GM19328 (cell line): ENCODE data around the gene RYR2.
A peak's percentile ranks its signal among the peaks of the same experiment; 100 is the strongest.

Experiments used
- ATAC-seq: cut with Tn5 transposase; IDR thresholded peaks from one replicate; pipeline ENCODE4 v1.9.1; 2021; ENCODE audit warnings: mild to moderate bottlenecking, moderate library complexity; ENCODE audit not compliant: unreplicated experiment

Gene RYR2

DNA sequence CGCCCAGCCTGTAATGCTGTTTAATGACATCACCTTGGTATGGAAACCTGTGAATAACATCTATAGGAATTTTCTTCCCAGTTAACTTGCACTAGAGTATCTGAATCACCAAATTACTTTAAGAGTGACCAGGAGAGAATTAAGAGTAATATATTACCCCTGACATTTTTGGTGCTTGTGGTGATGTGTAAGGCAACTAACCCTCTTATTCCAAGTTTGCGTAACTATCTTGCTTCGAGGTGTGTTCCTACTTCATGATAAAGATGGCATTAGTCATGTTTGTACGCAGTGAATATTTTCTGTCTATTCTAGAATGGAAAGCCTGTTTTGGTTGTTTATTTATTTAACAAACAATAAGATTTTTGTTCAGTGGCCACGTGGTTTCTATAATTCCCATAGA is 717.4 kb downstream of the RYR2 start:
- ATAC-seq: no peak

DNA sequence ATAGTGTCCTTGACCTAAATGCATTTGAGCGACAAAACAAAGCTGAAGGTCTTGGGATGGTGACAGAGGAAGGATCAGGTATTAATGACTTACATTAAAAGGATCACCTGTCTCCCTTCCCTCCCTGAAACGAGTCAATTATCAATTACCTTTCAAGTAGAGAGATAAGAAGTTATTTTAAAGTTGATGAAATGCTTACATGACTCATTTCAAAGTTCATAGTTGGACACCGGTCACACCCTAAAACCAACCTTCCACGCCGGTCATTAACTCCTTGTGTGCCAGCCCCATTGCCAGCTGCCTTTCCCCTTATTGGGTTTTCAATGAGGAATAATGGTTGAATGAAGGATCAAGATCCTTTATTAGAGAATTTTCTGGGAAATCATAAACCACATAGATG is 719.0 kb downstream of the RYR2 start:
- ATAC-seq: no peak

GRCh38 chr1:237763137-237763536 is 721.2 kb downstream of the RYR2 start:
- no peak for ATAC-seq

DNA sequence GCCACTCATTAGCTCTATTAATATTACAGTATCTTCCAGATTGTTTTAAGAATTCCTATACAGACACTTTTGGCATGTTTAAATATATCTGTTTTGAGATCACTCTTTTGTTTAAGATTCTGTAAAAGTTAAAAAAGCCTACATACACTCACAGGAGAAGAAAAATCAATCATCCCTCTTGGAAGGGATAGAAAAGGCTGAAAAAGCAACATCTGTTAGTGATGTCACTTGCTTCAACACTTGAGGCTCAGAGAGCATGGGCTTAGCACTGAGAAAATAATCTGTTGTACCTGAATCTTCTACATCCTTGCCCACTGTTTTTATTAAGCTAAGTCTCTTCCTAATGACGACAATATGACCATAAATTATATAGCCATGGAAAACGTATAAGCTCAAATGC is 721.8 kb downstream of the RYR2 start:
- no peak for ATAC-seq

DNA sequence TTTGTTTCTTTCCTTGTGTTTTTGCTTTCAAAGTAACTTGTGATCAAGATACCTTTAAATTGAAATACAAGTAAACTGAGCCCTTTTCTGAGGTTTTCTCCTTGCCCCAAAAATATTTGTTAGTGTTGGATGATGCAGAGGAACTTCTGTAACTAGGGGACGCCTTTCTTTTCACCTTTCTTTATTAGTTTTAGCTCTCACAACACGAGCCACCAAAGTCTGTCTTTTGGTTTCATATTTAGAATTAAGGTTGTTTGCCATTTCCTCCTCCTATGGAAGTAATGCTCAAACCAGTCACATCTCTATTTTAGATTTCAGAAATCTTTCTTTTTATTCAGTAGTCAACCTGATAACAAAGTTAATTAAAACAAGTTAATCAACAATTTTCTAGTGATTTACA is 727.9 kb downstream of the RYR2 start:
- ATAC-seq: no peak

DNA sequence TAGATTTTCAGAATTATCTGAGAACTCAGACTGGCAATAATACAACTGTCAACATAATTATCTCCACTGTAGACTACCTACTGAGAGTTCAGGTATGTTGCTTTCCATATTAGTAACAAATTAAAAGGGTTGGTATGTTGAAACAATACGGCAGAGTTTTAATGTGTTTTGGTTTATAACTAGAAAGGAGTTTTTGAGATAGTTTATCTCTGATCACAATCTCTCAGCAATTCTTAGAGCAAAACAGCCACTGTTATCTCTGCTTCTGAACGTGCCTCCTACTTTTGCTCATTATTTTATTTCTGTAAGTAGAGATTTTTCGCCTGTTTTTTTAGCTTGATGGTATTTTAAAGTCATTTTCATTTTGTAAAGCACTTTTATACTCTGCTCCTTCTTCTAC is 730.0 kb downstream of the RYR2 start:
- ATAC-seq: no peak

- ATAC-seq: no peak
These were observed 732.3 kb downstream of the RYR2 start for GRCh38 chr1:237774246-237774645.

DNA sequence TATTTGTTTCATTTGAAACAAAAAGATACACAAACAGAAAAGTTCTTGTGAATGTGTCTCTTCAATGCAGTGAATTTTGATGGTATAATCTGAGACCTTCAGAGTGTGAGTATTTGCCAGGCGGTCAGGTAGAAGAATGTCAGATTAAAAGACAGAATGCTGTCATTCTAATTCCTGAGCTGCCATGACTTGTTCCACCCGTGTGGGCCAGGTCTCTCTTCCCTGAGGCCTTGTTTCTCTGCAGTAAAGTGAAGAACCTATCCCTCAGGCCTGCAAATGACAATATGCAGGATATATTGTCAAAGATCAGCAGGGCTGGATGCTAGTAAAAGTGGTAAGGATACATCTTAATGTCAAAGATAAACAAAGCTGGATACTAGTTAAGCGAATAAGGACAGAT is 737.4 kb downstream of the RYR2 start:
- no peak for ATAC-seq

DNA sequence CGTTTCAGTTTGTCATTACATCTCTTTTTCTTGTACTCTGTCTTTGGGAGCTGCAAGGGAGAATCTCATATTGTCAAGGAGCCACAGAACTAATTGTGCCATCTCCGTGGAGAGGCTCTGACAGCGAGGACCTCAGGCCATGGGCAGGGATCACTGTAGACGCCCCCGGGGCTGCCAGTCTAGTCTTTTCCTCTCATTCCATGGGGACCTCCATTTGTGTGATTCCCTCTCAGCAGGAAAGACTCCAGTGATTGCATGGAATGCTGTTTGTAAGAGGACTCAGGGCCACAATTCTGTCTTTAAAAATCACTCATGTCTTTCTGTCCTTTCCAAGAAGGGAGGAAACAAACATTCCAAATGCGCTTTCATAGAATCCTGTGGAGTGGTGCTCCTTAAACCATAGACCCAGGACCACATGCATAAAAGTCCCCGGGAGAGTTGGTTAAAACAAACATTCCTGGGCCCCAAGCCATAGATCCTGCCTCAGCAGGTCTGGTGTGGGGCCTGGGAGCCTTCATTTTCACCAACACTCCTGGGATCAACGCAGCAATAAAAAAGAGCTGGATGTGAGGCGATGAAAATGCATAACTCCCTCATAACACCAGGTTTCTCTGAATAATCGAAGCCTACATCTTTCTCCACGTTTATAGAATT is 744.2 kb downstream of the RYR2 start:
- no peak for ATAC-seq

GRCh38 chr1:237788069-237788468 is 746.1 kb downstream of the RYR2 start:
- ATAC-seq: no peak

- no peak for ATAC-seq
These were observed 747.6 kb downstream of the RYR2 start for GRCh38 chr1:237789619-237790018.

GRCh38 chr1:237791592-237791991 is 749.6 kb downstream of the RYR2 start:
- ATAC-seq: no peak

GRCh38 chr1:237792149-237792548 is 750.2 kb downstream of the RYR2 start:
- ATAC-seq: no peak

DNA sequence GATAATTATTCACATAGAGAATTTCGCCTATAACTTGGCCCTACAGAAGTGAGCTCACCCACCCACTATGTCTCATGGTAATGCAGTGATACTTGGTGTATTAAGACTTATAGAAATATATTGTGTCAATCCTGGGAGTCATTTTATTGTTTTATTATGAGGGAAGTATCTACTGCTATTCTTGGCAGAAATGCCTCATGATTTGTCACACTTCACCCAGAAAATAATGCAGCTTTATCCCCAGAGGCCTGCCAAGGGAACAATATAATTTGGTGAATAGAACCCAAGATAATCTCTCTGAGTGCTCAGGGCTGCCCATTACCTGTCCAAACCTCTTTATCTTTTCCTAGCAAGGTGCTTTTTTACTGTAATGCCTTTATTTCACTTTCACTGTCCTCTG is 750.7 kb downstream of the RYR2 start:
- ATAC-seq: no peak

- ATAC-seq: no peak
These were observed 752.1 kb downstream of the RYR2 start for GRCh38 chr1:237794071-237794470.

DNA sequence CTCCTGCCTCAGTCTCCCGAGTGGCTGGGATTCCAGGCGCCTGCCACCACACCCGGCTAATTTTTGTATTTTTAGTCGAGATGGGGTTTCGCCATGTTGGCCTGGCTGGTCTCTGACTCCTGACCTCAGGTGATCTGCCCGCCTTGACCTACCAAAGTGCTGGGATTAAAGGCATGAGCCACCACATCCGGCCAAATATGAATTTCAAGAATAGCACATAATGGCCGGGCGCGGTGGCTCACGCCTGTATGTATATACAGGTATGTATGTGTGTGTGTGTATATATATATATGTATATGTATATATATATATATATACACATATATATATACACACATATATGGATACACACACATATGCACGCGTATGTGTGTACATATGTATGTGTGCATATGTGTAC is 753.6 kb downstream of the RYR2 start:
- no peak for ATAC-seq

- peak; percentile 86 for ATAC-seq
These were observed 757.9 kb downstream of the RYR2 start for GRCh38 chr1:237799762-237800474.

DNA sequence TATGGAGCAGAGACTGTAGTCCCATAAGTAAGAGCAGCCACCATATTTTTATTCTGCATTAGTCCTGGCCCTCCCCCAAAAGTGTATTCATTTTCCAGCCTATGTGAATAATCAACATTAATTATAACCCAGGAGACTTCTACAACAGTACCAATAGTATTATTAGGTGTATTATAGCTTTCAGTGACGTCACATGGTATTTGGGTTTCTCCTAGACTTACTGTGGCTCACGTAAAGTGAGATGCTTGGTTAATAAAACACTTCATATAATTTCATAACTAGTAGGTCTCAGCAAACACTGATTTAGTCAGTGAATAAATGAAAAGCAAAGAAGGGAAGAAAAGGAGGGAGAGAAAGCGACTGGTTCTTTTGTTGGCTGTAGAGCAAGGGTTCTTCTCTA is 762.5 kb downstream of the RYR2 start:
- no peak for ATAC-seq

- ATAC-seq: no peak
These were observed 767.1 kb downstream of the RYR2 start for GRCh38 chr1:237809099-237809498.

GRCh38 chr1:237811633-237812032 is 769.6 kb downstream of the RYR2 start:
- ATAC-seq: no peak

DNA sequence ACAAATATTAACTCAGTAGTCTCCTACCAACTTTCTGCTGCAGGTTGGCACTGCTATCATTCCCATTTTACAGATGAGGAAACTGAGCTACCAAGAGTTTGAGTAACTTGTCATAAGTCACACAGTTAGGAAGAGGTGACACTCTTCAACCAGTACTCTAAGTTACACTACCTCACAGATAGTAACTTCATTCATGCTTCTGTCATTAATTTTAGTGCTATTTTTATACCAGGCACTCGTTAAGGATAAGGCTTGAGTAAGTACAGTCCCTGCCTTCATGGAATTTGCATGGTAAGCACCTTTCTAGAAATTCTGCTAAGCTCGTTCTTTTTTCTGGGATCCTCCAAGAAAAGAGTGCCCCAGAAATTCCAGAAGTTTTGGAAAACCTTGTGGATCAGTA is 770.1 kb downstream of the RYR2 start:
- ATAC-seq: no peak

DNA sequence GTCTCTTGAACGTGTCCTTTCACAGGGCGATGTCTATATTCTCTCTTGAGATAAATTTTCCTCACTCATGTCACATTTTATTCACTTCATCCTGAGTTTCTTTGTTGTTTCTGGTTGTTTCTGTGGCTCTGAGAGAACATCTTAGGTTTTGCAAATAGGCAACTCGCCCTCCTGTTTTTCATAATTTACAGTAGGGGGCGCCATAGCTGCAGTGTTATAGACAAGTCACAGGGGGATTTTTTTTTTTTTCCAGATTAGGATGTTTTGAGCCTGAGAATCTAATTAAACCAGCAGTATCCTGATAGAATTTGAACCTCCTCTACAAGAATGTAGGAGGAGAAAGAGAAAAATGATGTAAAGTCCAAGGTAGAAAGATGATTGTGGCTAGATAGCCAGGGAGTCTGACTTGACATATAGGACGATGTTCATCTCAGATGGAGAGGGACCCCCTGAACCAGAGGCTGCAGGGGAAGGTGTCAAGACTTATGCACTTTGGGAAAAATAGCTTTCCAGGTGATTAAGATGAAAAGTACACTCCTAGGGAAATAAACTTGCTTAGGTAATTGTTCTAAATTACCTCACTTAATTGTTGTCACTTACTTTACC is 772.4 kb downstream of the RYR2 start:
- no peak for ATAC-seq
